Activated CD4-positive, alpha-beta T cell treated with anti-CD3 and anti-CD28 coated beads for 4 hours (primary cell): ENCODE measurements around the gene SPATA31E1.
"Not testable (repeated sequence)": the region's sequence is repeated elsewhere in the genome, so short reads cannot be mapped to it uniquely, and the experiment has no call there.

Source experiments
- DNase-seq, 2 donors: peaks; one replicate each; pipeline ENCODE4 v3.0.0-alpha.2; 2020

Gene SPATA31E1

DNA sequence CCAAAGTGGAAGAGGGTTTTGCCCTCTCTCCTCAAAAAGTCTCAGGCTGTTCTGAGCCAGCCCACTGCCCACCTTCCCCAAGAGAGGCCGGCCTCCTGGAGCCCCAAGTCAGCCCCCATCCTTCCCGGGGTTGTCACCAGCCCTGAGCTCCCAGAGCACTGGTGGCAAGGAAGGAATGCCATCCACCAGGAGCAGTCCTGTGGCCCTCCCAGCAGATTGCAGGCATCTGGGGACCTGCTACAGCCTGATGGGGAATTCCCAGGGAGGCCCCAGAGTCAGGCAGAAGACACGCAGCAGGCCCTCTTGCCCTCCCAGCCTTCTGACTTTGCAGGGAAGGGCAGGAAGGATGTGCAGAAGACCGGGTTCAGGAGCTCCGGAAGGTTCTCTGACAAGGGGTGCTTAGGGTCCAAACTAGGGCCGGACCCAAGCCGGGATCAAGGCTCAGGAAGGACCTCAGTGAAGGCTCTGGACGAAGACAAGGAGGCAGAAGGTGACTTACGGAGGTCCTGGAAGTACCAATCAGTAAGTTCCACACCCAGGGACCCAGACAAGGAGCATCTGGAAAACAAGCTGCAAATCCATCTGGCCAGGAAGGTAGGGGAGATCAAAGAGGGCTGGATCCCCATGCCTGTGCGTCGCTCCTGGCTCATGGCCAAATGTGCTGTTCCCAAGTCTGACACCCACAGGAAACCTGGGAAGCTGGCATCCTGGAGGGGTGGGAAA is 3.7 kb downstream of the SPATA31E1 start:
- no peak for DNase-seq

DNA sequence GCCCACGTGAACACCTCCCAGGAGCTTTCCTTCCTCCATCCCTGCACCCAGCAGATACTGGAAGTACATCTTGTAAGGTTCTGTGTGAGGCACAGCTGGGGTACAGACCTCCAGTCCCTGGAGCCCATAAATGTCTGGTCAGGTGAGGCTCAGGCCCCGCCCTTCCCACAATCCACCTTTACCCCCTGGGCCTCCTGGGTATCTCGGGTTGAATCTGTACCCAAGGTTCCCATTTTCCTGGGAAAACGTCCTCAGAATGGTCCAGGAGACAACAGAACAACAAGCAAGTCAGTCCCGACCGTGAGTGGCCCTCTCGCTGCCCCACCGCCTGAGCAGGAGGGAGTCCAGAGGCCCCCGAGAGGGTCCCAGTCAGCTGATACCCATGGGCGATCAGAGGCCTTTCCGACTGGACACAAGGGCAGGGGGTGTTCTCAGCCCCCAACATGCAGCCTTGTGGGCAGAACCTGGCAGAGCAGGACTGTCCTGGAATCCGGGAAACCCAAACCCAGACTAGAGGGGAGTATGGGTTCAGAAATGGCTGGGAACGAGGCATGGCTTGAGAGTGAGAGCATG is 4.3 kb downstream of the SPATA31E1 start:
- DNase-seq = no peak

DNA sequence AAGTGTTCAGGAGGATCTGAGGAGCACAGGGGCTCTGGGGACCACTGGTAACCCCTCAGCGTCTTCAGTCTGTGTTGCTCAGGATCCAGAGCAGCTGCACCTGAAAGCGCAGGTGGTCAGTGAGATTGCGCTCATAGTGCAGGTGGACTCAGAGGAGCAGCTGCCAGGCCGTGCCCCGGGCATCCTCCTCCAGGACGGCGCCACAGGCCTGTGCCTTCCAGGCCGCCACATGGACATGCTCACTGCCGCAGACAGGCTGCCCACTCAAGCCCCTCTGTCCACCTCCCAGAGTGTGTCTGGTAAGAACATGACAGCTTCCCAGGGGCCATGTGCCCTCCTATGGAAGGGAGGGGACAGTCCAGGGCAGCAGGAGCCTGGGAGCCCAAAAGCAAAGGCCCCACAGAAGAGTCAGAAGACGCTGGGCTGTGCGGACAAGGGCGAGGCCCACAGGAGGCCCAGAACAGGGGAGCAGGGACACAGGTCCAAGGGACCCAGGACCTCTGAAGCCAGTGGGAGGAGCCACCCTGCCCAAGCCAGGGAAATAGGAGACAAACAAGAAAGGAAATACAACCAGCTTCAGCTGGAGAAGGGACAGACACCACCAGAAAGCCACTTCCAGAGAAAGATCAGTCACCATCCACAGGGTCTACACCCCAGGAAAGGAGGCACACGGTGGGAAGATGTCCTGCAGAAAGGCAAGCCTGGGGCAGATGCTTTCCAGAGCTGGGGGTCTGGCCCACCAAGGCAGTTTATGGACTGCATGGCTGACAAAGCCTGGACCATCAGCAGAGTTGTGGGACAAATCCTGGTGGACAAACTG is 5.2 kb downstream of the SPATA31E1 start:
- DNase-seq = no peak

DNA sequence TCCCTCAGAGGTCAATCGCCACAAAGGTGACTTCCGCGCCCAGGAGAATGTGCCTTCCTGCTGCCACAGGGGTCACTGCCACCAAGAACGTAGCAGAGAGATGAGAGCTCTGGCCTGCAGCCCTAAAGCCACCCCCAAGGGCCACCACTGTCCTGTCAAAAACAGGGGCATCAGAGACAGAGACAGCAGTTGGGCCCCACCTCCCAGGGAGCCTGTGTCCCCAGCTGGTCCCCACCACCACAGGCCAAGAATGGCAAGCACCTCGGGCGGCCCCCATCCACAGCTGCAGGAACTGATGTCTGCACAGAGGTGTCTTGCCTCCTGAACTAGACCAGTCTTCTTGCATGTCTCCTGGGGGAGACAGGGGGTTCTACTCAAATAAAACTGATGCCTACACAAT is 5.8 kb downstream of the SPATA31E1 start:
- DNase-seq = no peak

DNA sequence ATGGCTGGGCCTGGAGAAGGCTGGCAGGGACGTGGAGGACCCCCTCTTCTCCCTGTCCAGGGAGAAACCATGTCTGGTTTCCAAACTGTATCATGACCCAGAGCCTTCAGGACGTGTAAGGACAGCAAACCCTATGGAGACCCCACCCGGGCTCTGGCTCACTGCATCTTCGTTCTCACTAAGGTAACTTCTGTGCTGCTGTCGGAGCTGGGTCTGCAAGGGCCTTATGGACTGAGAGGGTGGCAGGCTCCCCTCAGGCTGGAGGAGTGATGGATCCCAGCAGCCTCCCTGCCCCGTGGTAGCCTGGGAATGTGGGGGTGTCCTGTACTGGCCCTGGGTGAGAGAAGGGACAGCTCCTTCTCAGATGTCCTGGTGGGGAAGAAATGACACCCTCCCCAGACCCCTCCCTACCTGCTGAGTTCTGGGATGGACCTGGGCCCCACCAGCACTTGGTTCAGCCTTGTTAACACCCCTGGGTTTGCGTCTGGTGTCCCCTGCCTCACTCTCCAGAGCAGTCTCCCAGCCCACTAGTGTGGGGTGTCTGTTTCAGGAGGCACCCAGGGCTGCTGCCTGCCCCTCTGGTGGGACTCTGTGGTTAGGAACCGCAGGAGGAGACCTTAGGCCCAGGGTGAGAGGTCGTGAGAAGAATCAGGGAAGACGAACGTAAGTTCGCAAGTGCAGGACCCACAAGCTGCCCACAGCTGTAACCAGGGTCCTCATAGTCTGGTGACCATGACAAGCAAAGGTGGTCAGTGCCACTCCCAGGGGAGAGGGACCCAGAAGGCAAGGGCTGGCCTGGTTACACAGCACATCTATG is 6.6 kb downstream of the SPATA31E1 start:
- DNase-seq = no peak

DNA sequence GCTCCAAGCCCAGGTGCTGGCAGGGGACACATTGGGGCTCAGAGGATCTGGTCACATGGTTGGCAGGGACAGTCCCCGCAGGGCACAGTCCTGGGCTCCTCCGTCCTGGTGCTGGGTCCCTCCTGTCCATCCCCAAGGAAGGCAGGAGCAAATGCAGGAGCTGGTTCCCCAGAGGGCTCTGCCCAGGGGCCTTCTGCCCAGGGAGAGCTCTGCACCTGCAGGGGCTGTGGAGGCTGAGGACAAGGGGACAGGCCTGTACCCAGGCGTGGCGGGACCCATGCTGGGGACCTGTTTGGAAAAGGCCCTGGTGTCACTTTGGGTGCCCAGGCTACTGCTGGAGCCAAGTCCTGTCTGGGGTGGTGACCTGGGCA is 7.2 kb downstream of the SPATA31E1 start:
- DNase-seq = no peak

DNA sequence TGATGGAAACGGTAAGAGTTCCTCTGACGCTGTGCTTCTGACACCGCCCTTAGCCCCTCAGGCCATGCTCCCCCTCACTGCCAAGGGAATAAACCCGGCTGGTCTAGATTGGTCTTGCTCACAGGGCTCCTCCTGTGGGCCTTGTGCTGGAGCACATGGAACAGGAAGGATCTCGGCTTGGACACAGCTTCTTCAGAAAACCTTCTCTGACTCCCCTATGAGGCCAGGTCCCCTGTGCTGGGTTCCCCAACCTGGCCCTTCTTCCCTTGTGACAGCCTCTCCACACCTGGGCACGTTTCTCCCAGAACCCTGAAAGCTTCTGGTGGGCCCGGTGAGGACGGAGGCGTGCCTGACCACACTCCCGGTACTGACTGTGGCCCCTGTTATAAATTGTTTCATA is 8.2 kb downstream of the SPATA31E1 start:
- no peak for DNase-seq

DNA sequence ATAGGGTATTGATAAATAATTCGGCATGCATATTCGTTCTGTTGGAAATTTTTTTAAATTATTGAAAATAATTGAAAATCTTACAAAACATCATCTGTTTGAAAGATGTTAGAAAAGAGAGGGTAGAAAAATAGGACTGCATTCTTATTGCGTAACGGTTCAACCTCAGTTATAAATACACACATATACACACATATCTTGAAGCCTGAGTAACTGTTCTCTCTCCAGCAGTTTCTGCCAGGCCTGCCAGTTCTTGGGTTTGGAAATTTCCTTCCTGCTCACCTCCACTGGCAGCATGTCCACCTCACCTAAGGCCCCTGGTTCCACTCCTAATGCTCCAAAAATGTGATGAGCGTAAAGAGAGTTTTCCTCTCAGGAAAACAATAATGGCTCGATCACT is 9.1 kb downstream of the SPATA31E1 start:
- no peak for DNase-seq

DNA sequence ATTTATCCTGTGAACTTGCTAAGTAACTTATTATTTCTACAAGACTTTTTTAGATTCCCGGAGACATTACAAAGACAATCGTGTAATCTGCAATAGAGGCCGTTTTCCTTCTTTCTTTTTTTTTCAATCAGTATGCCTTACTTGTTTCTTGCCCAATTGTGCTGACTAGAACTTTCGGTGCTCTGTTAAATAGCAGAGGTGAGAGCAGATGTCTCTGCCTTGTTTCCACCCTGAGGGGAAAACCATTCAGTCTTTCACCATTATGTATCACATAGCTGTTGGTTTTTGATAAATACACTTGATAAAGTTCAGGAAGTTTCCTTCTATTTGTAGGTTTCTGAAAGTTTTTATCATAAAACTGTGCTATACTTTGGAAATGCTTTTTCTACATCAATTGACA is 10.3 kb downstream of the SPATA31E1 start:
- no peak for DNase-seq

DNA sequence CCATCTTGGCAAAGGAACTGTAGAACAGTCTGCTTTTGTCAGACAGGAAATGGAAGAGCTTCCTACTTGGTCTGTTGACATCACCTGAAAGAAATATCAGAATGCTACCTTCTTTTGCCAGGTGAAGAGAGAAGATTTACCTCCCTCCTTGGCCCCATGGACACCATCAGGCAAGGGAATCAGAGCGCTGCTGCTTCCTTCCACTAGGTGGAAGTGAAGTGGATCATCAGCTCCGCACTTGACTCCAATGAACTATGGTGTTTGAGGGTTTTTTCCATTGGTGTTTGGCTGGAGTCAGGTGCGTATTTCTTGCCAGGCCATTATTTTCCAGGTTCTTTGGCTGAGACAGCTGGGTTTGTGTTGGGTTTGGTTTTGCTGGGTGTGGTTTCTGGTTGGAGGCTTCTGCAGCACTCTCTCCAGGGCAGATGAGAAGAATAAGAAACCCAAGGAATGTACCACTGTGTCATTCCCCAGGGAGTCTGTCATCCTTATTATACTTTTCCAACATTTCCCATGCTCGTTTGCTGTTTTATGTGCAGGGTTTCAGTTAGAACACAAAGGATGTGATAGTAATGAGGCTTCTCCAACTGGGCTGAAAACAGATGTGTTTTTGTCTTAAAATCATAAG is 12.4 kb downstream of the SPATA31E1 start:
- no peak for DNase-seq

DNA sequence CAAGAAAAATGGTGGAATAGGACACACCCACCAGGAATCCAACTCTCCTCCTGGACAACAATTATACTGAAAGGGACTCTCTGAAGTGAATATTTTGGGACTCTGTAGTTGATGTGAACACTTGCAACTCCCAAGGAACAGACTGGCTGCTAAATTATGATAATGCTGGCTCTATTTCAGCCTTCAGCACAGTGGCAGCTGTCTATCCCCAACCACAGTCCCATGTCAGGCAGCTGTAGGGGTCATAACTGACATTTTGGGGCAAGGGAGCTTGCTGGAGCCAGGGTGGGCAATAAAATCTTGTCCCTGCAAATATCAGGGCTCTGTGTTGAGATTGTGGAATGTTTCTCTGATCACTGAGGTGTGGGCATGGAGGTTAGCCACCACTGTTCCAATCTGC is 14.2 kb downstream of the SPATA31E1 start:
- no peak for DNase-seq

DNA sequence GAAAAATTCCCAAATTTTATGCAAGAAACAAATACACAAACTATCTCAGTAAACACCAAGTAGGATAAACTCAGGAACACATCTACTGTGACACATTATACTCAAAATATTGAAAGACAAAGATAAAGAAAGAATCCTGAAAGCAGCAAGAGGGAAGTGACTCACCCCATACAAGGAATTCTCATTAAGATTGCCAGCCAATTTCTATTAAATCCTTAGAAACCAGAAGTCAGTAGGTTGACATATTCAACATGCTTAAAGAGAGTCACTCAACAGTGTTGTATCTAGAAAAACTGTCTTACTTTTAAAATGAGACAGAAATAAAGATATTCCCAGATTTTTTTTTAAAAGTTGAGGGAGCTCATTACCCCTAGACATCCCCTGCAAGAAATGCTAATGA is 15.5 kb downstream of the SPATA31E1 start:
- no peak for DNase-seq

DNA sequence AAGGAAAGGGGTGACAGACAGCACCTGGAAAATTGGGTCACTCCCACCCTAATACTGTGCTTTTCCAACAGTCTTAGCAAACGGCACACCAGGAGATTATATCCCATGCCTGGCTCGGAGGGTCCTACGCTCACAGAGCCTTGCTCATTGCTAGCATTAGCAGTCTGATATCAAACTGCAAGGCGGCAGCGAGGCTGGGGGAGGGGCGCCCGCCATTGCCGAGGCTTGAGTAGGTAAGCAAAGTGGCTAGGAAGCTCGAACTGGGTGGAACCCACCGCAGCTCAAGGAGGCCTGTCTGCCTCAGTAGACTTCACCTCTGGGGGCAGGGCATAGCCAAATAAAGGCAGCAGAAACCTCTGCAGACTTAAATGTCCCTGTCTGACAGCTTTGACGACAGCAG is 19.7 kb downstream of the SPATA31E1 start:
- not testable (repeated sequence) for DNase-seq

DNA sequence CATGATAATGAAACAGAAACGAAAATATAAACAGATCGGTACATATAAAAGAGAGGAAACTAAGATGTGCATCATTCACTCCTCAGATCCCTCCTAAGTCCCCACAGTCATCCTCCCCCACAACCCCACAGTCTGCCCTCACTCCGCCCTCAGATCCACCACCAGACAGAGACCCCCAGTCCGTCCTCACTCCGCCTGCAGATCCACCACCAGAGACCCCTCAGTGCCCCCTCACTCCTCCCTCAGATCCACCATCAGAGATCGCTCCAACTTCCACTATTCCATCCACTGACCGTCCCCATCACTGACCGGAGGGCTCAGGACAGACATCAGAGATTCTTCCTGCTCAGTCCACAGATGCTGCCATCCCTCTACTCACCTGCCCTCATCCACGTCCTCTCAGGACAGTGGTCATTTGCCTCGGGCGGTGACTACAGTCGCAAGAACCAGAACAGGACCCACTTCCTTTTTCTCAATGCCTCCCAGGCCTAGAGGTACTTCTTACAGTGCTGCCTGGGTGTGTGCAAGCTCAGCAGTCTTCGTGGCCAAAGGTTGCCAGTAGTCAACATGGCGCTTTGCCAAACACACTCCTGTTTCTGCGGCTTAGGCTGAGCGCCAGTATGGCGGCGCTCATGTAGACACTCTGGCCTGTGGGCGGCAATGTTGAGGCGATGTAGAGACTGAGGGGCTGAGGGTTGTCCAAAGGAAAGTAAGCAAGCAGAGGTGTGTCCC is 26.8 kb downstream of the SPATA31E1 start:
- DNase-seq = no peak

DNA sequence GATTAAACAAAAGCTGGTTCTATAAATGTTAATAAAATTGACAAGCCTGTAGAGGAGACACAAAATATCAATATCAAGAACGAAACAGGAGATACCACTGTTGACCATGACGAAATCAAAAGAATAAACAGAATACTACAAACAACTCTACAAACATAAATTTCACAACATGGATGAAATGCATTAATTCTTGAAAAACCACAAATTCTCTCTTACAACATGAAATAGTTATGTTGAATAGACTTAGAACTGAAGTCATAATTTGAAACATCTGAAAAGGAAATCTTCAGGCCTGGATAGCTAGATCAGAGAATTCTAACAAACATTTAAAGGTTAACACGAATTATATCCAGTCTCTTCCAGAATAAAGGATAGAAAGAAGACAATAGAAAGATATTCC is 28.1 kb downstream of the SPATA31E1 start:
- no peak for DNase-seq

DNA sequence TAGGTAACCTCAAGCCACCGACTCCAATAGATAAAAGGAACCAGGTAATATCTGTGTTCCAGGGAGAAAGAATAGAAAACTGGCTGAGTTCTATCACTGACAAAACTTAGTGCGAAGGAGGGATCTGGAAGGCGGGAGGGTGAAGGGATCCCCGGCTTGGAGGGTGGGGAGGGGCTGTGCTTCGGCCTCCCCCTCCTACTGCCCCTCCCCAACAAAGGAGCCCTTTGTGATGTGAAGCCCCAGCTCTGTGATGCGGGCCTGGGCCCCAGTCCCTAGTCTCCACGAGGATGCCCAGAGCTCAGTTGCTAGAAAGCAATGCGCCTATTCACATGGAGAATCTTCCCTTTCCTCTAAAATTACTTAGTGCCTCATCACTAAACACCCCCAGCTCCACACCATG is 35.0 kb downstream of the SPATA31E1 start, which contains the start of gene SPATA31C1:
Gene SPATA31C1 (plus strand): TSS at position 301 of the 400 bp plus-strand sequence.
- not testable (repeated sequence) for DNase-seq

DNA sequence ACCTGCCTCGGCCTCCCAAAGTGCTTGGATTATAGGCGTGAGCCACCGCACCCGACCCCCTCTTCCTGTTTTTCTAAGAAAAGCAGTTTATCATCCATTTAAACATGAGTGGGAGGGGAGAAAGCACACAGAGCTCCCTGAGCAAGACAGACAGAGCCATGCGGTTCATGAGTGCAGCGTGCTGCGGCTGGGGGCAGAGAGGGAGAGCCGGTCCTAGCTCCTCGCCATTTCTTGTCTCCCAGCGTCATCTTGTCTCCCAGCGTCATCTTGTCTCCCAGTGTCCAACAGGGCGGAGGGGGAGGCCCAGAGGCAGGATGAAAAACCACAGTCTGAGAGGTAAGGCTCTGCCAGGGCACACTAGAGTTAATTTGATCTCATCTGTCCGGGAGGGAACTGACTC is 36.3 kb downstream of the SPATA31E1 start:
- DNase-seq = not testable (repeated sequence)

DNA sequence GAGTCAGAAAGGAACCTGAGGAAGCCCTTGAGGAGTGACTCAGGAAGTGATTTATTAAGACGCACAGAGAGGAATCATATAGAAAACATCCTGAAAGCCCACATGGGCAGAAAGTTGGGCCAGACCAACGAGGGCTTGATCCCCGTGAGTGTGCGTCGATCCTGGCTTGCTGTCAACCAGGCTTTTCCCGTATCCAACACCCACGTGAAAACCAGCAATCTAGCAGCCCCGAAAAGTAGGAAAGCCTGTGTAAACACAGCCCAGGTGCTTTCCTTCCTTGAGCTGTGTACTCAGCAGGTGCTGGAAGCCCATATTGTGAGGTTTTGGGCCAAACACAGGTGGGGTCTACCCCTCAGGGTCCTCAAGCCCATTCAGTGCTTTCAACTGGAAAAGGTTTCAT is 38.9 kb downstream of the SPATA31E1 start:
- not testable (repeated sequence) for DNase-seq

DNA sequence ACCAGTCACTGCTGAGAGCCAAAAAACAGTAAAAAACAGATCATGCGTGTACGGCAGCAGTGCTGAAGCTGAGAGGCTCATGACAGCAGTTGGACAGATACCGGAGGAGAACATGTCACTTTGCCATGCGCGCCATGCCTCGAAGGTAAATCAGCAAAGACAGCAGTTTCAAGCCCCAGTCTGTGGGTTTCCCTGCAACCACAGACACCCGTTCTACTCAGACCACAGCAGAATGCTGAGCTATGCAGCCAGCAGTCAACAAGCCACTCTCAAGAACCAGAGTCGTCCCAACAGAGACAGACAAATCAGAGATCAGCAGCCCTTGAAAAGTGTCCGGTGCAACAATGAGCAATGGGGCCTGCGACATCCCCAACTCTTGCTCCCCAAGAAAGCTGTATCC is 40.3 kb downstream of the SPATA31E1 start:
- not testable (repeated sequence) for DNase-seq

DNA sequence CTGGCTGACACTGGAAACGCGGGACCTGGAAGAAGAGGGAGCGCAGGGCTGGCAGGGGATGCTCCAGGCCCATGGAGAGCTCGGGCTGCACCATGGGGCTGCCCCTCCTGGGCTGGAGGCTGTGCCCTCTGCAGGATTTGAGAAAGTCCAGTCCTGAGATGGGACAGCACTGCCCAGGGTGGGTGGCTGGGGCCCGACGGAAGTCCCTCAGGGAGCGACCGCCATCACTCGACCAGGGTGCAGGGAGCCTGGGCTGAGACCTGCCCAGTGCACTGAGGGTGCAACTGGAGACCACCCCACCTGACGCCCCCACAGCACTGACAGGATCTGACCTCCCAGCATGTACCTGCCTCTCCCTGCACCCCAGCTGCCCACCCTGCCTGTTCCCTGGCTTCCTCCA is 42.2 kb downstream of the SPATA31E1 start:
- DNase-seq = not testable (repeated sequence)

DNA sequence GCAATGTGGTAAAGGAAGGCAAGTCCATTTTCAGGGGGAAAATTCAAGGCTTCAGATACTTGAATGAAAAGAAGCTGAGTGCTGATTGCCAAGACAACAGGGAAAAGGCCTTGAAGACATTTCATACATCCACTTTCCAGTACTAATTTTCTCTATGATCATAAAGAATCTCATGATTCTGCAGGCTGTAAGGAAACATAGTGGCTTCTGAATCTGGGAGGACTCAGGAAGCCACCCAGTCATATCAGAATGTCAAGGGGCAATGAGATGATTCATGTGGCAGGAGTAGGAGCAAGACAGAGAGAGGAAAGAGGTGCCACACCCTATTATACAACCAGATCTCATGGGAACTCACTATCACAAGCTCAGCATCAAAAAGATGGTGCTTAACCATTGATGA is 46.5 kb downstream of the SPATA31E1 start:
- not testable (repeated sequence) for DNase-seq

DNA sequence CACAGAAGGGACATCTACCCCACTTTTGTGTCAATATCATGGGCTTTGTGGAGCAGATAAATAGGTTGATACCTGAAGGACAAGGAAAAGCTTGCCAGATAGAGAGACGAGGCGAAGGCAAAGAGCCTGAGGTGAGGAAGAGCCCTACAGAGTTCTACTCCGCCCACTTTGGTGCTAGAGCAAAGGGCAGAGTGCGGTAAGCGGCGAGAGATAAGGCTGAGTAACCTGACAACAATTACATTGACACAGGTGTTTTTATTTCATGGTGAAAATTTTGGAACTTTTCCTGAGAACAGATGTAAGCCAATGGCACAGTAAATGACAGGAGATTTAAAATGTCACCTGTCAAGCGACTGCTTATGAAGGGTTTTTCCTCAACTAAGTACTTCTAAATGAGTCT is 51.8 kb downstream of the SPATA31E1 start:
- DNase-seq = not testable (repeated sequence)
